ENCODE data around the gene TMEM190.

TMEM190 gene

GRCh38 chr19:55387736-55388497 lies 11.3 kb downstream of the TMEM190 start:
- in situ Hi-C loops (cut with HindIII; ENCODE audit: low sequenced_read_pairs): no loop called here

GRCh38 chr19:55389386-55390317 lies 13.0 kb downstream of the TMEM190 start:
- H3K4me3 ChIP-seq (ENCODE audit: low read depth, low read length): no peak overlapping the region
- no peak for TF ChIP-seq CTCF (IDR thresholded peaks at IDR 0.05; ENCODE audit: low read depth, low read length)
- in situ Hi-C loops (cut with HindIII; ENCODE audit: low sequenced_read_pairs): loop anchor here (10.0 kb wide), 1 partner anchor 215 kb away; no protein-coding TSS in a partner anchor
- no peak for DNase-seq (ENCODE audit: low read depth, low spot score)

More at GRCh38 chr19:55387736-55388497, 11.3 kb downstream of the TMEM190 start:
- no peak for DNase-seq (ENCODE audit: low read depth, low spot score)
- TF ChIP-seq CTCF (IDR thresholded peaks at IDR 0.05; ENCODE audit: low read depth, low read length): no peak
- peak overlapping the region; percentile 99 for H3K4me3 ChIP-seq (ENCODE audit: low read depth, low read length)

GRCh38 chr19:55390461-55390880 lies 13.8 kb downstream of the TMEM190 start:
- H3K4me3 ChIP-seq (ENCODE audit: low read depth, low read length): no peak overlapping the region
- DNase-seq (ENCODE audit: low read depth, low spot score): peak; percentile 37
- in situ Hi-C loops (cut with HindIII; ENCODE audit: low sequenced_read_pairs): loop anchor here (10.0 kb wide), 1 partner anchor 216 kb away; no protein-coding TSS in a partner anchor
- TF ChIP-seq CTCF (IDR thresholded peaks at IDR 0.05; ENCODE audit: low read depth, low read length): no peak

- no peak for TF ChIP-seq CTCF (IDR thresholded peaks at IDR 0.05; ENCODE audit: low read depth, low read length)
- H3K4me3 ChIP-seq (ENCODE audit: low read depth, low read length): no peak overlapping the region
- in situ Hi-C loops (cut with HindIII; ENCODE audit: low sequenced_read_pairs): loop anchor here (10.0 kb wide), 1 partner anchor 216 kb away; no protein-coding TSS in a partner anchor
- no peak for DNase-seq (ENCODE audit: low read depth, low spot score)
Observed at GRCh38 chr19:55391191-55391670, 14.6 kb downstream of the TMEM190 start.

GRCh38 chr19:55391702-55392615 lies 15.3 kb downstream of the TMEM190 start:
- no peak overlapping the region for H3K4me3 ChIP-seq (ENCODE audit: low read depth, low read length)
- TF ChIP-seq CTCF (IDR thresholded peaks at IDR 0.05; ENCODE audit: low read depth, low read length): no peak
- no peak for DNase-seq (ENCODE audit: low read depth, low spot score)
- in situ Hi-C loops (cut with HindIII; ENCODE audit: low sequenced_read_pairs): loop anchor here (10.0 kb wide), 1 partner anchor 217 kb away; no protein-coding TSS in a partner anchor

Measured in astrocyte of the spinal cord (primary cell).